Panc1 (cell line): ENCODE data around the gene MAP2K6.

Experiments used
- POLR2AphosphoS5 ChIP-seq: IDR thresholded peaks from 2 replicates; pipeline ENCODE4 v1.6.1; 2012; ENCODE audit warnings: mild to moderate bottlenecking, low read depth, low read length, moderate library complexity
- SIN3A ChIP-seq: IDR thresholded peaks from 2 replicates; pipeline ENCODE4 v1.6.1; 2012; ENCODE audit warnings: low read depth, mild to moderate bottlenecking, low read length, moderate library complexity, borderline replicate concordance; ENCODE audit not compliant: insufficient read depth
- TF ChIP-seq, protein P1 (sequence below): fragments of 450-650 bp; IDR thresholded peaks from 2 replicates; pipeline ENCODE4 v1.5.1; 2017; ENCODE audit warnings: mild to moderate bottlenecking
- TF ChIP-seq, protein P2 (sequence below), 2 experiments: IDR thresholded peaks; 2 replicates each; pipeline ENCODE4 v1.6.1; 2011 to 2012; ENCODE audit warnings: low read depth in 2 of 2, control low read depth in 1 of 2, low read length in 1 of 2, mild to moderate bottlenecking in 1 of 2, moderate library complexity in 1 of 2; ENCODE audit not compliant: insufficient read depth in 1 of 2

DNA sequence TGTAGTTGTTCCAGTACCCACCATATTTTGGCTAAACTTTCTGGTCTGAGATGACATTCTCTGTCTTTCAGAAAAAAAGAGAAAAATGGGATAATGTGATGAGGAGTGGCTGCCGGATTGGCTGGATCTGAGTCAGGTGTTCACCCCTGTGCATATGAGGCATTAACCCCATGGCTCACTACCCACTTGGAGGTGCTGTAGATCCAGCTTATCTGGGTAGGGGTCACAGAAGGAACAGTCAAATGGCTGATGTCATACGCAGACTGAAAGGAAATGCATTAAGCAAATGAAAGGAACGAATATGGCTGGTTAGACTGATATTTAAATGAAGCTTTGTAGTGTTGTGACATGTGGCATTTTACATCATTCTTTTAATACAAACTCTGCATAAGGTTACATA lies 17.3 kb downstream of the MAP2K6 start:
- TF ChIP-seq, protein P1, sequence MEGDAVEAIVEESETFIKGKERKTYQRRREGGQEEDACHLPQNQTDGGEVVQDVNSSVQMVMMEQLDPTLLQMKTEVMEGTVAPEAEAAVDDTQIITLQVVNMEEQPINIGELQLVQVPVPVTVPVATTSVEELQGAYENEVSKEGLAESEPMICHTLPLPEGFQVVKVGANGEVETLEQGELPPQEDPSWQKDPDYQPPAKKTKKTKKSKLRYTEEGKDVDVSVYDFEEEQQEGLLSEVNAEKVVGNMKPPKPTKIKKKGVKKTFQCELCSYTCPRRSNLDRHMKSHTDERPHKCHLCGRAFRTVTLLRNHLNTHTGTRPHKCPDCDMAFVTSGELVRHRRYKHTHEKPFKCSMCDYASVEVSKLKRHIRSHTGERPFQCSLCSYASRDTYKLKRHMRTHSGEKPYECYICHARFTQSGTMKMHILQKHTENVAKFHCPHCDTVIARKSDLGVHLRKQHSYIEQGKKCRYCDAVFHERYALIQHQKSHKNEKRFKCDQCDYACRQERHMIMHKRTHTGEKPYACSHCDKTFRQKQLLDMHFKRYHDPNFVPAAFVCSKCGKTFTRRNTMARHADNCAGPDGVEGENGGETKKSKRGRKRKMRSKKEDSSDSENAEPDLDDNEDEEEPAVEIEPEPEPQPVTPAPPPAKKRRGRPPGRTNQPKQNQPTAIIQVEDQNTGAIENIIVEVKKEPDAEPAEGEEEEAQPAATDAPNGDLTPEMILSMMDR = no peak
- TF ChIP-seq POLR2AphosphoS5 = no peak
- TF ChIP-seq SIN3A = no peak
- TF ChIP-seq, protein P2, sequence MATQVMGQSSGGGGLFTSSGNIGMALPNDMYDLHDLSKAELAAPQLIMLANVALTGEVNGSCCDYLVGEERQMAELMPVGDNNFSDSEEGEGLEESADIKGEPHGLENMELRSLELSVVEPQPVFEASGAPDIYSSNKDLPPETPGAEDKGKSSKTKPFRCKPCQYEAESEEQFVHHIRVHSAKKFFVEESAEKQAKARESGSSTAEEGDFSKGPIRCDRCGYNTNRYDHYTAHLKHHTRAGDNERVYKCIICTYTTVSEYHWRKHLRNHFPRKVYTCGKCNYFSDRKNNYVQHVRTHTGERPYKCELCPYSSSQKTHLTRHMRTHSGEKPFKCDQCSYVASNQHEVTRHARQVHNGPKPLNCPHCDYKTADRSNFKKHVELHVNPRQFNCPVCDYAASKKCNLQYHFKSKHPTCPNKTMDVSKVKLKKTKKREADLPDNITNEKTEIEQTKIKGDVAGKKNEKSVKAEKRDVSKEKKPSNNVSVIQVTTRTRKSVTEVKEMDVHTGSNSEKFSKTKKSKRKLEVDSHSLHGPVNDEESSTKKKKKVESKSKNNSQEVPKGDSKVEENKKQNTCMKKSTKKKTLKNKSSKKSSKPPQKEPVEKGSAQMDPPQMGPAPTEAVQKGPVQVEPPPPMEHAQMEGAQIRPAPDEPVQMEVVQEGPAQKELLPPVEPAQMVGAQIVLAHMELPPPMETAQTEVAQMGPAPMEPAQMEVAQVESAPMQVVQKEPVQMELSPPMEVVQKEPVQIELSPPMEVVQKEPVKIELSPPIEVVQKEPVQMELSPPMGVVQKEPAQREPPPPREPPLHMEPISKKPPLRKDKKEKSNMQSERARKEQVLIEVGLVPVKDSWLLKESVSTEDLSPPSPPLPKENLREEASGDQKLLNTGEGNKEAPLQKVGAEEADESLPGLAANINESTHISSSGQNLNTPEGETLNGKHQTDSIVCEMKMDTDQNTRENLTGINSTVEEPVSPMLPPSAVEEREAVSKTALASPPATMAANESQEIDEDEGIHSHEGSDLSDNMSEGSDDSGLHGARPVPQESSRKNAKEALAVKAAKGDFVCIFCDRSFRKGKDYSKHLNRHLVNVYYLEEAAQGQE (IDR thresholded peaks at IDR 0.05; ENCODE audit: insufficient read depth in 1 of 2, low read depth in 2 of 2, low read length in 1 of 2) = no peak
